PFSK-1 (cell line): ENCODE measurements around the gene KNL1.

Experiments
- POLR2AphosphoS5 ChIP-seq: IDR thresholded peaks from 2 replicates; pipeline ENCODE4 v1.6.1; 2012; ENCODE audit warnings: low read depth, mild to moderate bottlenecking, control low read depth, low read length, moderate library complexity
- SIN3A ChIP-seq: IDR thresholded peaks from 2 replicates; pipeline ENCODE4 v1.6.1; 2012; ENCODE audit warnings: mild to moderate bottlenecking, low read length, moderate library complexity, borderline replicate concordance; ENCODE audit not compliant: insufficient read depth
- TAF1 ChIP-seq: IDR thresholded peaks from 2 replicates; pipeline ENCODE4 v1.6.1; 2012; ENCODE audit warnings: low read length, control low read depth, borderline replicate concordance; ENCODE audit not compliant: insufficient read depth

GRCh38 chr15:40548610-40549009 lies 45.4 kb upstream of the KNL1 start:
- TF ChIP-seq POLR2AphosphoS5, result no peak
- TF ChIP-seq TAF1, result no peak
- TF ChIP-seq SIN3A, result no peak
